ENCODE results near the gene PLEKHS1. TPM values are rescaled to one million over a fixed set of nuclear protein-coding genes. Genes with fewer than 3 reads are reported as not detected.

The PLEKHS1 gene
- total RNA-seq (2014; rRNA removed; shearing (Covaris generic)), result 1.0 and 1.1 TPM in 2 replicates

DNA sequence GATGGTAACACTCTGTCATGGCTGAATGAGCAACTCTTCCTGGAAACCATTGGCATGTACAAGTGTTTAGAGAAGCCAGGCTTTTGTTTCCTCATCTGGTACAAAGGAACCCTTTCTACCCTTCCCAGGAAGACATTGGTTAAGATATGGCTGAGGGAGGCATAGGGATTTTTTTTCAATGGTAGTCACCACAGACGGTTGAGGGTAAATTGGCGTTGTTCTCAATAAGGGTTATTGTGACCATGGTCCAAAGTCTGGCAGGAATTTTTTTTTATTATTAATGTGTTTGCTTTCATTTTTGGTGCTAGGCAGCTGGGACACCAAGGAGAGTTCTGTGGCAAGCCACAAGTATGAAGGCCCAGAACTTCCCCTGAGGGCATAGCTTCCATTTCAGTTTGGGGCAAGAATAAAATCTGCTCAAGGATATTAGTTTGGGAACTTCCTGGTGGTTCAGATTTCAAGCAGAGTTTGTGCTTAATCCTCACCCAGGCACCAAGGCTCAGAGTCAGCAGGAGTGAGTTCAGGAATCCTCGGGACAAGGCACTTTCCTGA, at the start of gene PLEKHS1:
TSS of gene PLEKHS1 (plus strand) at position 502 of the 552 bp plus-strand sequence. CDS start 3,596 bp downstream, outside the sequence.
- DNase-seq (ENCODE audit: low read depth), result peak; percentile 98

DNA sequence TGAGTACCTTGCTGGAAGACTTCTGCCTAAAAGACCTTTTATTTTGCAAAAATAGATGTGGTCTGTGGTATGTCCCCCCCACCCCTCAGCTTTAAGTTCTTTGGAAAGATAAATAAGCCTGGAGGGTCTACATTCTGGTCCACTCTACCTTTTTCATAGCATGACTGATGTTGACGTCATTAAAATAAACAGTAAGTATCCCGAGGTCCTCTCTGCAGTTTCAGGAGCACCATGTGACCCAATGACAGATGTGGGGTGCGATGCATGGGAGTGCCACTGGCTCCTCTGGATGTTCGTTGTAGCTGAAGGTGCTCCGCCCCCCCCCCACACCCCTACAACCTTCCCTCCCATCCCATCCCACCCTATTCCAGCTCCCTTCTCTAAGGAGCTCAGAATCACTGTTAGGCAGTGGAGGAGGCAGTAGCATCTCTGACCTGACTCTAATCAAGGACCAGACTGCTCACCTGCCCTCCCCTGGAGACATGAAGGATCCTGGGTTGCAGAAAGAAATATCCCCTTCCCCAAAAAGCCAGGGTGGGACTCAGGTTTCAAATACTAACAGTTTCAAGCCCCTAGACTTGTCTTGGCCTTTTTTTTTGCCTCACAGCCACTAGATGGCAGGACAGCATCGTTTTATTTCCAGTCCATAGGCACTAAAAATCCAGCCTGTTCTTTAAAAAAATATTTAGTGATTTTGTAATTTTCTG, 46.7 kb upstream of the PLEKHS1 start:
- peak; percentile 51 for DNase-seq (ENCODE audit: low read depth)

DNA sequence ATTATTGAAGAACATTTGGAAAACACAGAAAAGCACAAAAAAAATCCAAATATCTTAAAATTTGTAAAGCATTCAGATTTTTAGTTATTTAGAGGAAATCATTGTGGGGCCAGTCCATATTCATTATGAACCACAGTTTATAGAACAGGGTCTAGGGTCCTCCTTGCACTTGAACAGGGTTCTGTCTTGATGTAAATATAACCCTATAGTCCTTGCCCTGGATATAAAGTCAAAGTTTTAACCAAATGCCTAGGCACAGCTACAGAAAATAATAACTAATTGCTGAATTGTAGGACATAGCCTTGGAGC, 46.2 kb upstream of the PLEKHS1 start:
- DNase-seq (ENCODE audit: low read depth), result no peak

DNA sequence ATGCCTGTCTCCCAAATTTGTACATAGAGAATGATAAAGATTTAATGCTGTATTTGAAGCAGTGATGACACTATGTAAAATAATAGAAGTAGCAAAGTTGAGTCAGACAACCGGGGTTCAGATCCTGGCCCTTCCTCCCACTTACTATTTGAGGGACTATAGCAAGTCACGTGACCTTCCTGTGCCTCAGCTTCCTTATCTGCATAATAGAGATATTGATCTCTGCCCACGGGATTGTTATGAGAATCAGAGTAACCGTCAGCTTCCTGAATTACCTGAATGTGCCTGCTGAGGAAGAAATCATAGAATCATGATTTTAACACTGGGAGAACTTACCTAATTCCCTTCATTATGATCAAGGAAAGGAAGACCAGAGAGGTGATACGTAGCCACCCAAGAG, 44.9 kb upstream of the PLEKHS1 start:
- no peak for DNase-seq (ENCODE audit: low read depth)

DNA sequence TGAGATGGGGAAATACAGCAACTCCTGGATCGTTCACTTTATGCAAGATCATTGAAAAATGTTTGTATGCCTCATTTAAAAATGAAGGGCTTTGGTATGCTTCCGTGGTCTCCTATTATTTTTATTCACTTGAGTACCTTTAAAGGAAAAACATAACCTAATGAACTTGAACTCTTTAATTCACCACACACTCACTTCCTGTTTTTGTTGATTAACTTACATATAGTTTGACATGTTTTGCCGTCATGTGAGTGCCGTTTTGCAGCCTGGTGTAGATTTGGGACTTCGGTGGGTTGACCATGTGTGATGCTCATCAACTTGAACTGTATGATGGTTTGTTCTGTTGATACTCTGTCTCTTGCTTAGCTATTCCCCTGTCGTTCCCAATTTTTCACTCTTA, 42.8 kb upstream of the PLEKHS1 start:
- no peak for DNase-seq (ENCODE audit: low read depth)

DNA sequence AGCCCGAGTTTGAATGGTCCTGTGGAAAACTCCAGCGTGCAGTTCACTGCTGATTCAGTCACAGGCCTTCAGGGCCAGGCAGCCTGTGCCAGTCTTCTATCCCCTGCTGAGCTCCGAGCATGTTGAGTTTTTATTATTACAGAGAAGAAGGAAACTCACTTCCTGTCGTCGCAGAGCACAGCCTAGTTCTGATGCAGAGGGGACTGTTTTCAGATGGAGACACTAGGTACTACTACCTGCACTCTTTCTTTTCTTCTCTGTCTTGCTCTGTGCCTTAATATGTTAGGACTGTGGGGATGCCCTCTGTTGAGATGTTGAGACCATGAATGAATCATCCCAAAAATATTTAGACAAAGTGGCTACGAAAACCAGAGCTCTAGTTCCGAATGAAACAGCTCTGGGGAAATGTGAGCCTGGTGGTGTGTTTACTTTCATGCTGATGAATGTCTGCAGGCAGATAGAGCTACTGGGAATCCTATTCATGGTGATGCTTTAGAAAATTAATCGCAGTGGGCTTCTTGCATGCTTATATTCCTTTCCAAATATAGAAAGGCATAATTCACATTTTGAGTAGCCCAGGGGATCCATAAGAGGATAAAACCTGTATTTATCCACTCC, 42.2 kb upstream of the PLEKHS1 start:
- peak; percentile 89 for DNase-seq (ENCODE audit: low read depth)

DNA sequence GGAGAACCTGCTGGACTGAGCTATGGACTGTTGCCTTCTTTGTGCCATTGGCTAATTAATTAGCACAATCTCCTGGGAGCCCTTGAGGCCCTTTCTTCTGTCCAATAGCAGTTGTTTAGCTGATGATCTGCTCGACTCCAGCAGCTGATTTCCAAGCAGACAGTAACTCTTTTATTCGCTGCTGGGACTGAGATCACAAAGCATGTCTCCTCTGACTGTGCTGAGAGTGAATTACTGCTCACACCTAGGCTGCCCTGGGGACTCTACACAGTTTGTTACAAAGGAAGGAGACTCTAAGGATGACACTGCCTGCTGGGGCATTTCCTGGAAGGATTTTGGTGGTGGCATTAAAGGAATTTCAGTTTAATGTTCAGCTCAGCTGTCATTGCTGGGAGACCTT, 40.3 kb upstream of the PLEKHS1 start:
- DNase-seq (ENCODE audit: low read depth), result no peak

DNA sequence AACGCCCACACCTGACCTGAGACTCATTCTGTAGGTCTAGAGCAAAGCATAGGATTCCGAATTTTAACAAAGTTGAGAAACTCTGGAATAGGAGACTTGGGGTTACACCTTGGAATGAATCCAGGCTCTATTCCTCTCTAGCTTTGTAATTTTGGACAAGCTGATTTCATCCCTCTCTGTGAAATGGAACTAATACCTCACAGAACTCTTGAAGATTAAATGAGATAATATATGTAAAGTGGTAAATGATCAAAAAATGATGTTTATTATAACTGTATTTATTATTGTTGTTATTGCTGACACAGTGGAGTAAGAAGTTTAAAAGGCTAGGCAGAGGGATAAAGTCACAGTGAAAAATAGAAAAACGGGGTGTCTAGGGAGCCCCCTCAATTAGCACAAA, 39.5 kb upstream of the PLEKHS1 start:
- DNase-seq (ENCODE audit: low read depth), result no peak

DNA sequence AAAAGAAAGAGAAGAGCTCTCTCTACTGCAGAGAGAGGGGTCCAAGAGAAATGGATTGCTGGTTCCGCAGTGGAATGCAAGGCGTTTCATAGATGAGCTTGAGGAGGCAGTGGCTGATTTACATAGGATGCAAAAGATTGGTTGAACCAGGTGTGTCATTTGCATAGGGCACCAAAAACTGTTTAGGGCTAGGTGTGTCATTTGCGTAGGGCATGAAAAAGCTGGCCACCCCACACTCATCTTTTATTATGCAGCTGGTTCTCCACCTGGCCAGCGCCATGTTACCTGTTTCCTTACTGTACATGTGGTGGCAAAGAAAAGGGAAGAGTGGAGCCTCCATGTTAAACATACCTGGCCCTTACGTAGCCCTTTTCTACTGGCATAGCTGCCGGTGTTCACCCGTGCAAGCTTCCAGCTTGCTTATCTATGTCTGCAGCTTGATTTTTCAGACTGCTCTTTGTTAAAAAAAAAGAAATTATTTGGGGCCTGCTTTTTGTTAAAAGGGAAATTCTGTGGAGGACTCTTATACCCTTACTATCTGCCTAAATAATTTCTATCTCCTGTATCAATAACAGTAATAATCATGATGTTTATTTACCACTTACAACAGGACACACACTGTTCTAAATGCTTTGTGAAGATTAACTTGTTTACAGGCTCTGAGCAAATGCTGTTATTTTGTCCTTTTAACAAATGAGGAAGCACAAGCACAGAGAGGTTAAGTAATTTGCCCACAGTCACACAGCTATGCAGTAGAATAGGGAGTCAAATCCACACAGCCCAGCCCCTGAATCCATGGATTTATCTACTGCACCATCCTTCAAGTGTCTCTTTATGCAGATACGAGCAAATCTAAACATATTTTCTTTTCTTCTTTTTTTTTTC, 38.5 kb upstream of the PLEKHS1 start:
- DNase-seq (ENCODE audit: low read depth), result no peak

DNA sequence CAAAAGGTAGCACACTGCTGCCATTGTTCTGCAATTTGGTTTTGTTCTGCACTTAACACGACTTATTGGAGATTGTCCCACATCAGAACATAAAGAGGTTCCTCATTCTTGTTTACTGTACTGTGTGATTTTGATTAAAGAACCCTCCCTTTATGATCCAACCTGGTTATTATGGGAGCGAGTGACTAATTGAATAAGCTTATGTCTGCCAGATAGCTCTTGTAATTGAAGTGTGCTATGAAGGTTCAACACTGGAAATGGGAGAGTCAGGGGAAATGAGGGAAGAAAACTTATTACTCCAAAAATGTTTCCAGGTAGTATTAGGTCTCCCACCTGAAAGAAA, 37.9 kb upstream of the PLEKHS1 start:
- DNase-seq (ENCODE audit: low read depth), result no peak

DNA sequence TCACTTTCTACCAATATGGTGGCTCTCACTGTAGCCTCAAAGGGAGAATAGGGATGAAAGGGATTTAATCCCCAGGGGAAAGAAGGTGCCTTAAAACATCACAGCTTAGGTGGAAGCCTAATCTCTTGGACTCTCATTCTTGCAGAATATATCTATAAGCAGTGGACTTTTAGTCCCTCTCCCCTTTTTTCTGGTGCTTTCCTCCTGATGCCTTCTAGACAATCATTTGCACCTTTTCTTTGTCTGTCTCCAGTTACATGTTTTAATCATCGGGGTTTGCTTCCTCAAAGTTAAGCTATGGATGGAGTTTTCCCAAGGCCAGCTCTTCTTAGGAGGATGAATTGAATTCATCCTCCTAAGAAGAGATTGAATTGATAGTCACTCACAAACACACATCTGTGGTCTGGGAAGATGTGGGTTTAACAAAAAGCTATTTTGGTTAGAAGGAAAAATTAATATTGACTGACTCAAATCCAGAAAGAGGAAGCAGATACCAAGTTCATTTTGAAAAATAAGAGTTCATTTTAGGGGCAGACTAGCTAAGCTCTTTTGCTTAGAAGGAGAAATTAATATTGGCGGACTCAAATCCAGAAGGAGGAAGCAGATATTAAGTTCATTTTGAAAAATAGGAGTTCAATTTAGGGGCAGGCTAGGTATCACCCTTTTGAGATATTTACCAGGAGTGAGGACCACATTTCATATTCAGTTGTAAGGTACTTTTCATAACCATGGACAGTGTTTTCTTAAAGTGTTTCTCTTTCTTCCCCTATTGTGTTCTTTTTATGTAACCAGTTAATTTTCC, 35.2 kb upstream of the PLEKHS1 start:
- DNase-seq (ENCODE audit: low read depth), result no peak

DNA sequence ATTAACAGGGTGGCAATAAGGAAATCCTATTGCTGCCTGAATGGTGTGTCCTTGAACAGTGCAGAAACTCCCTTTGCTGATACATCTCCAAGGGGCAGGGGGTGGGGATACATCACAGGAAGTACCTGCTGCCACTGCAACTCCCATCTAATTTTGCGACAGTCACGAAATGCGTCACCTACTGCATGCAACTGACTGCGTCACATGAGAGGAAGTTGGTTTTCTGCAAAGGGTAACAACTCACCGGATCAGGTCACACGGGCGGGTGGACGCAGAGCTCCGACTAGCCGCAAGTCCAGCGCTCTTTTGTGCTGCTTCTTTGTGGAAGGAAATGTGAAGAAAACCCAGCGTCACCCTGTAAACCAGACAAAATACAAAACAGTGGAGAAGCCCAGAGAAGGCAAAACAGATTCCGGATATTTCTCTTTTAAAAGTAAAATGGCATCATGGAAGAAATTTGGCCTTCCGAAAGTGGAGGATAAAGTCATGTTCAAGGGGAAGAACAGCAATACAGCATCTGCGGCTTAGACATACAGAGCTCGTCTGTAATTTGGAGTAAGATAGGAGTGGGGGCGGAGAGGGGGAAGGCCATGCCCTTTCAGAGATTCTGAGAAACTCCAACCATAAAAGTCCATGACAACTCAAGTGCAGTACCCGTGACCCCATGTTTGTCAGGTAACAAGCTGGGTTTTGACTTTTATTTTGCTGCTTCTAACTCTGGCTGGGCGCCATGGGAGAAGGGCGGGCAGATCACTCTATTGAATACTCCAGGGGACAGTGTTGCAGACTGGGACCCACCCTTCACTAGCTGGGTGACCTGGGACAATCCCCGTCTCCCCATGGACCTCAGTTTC, 32.3 kb upstream of the PLEKHS1 start:
- no peak for DNase-seq (ENCODE audit: low read depth)

DNA sequence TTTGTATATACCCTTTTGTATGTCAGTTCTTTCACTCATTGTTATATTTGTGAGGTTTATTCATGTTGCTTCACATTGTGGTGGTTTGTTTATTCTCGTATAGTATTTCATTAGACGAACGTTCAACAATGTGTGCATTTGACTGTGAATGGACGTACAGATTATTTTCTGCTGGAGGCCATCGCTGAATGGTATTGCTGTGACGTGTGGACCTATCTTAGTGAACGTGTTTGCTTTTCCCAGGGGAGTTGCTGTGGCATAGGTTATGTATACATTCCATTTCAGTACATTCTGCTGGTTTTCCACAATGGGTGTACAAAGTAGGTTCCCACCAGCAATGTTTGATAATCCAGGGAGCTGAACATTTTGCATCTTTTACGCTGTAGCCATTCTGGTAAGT, 31.1 kb upstream of the PLEKHS1 start:
- DNase-seq (ENCODE audit: low read depth), result no peak

DNA sequence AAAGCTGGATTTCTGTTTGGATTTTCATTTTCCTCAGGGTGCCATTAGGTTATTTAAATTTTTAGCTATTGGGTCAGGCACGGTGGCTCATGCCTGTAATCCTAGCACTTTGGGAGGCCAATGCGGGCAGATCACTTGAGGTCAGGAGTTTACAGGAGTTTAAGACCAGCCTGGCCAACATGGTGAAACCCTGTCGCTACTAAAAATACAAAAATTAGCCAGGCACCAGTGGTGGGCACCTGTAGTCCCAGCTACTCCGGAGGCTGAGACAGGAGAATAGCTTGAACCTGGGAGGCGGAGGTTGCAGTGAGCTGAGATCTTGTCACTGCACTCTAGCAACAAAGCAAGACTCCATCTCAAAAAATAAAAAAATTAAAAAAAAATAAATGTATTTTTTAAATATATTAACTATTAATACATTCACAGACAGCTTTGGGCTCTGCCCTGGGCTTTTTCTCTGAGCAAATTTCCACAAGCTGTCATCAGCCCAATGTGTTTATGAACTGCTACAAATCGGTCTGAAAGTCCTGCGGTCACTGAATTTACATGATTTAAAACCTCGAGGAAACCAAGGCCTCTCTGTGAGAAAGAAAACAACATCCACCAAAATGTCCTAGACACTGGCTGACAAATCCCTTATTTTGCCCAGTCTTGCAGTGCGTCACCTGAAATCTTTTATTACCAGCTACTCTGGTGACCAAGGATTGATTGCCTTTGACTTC, 19.2 kb upstream of the PLEKHS1 start:
- no peak for DNase-seq (ENCODE audit: low read depth)

DNA sequence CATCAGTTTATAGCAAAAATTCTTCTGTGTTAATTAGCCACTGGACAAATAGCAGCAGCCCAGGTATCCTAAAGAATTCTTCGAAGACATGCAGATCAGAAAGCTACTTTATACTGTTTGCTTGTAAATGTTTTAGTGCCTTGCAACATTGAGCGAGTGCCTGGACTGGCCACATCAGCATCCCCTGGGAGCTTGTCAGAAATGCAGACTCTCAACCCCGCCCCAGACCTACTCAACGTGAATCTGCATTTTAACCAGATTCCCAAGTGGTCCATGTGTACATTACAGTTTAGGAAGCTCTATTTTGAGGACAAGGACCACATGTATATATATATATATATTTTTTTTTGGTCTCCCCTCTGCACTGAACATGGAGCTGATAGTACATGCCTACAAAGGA, 18.5 kb upstream of the PLEKHS1 start:
- DNase-seq (ENCODE audit: low read depth), result no peak

DNA sequence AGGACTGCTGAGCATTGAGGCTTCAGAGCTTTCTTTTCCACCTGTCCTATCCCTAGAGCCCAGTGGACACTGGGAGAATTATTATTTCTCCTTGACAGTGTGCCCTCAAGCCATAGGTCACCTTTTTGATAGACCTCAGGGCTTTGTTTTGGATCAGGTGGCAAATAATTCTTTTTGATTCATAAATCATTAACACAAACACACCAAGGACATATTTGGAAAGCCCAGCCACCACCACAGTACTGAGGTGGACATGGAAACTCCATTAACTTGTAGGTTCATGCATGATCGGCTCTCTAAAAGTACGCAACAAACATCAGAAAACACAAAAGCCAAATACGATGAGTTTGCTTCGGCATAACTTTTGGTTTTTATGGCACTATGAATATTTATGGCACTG, 17.8 kb upstream of the PLEKHS1 start:
- no peak for DNase-seq (ENCODE audit: low read depth)

DNA sequence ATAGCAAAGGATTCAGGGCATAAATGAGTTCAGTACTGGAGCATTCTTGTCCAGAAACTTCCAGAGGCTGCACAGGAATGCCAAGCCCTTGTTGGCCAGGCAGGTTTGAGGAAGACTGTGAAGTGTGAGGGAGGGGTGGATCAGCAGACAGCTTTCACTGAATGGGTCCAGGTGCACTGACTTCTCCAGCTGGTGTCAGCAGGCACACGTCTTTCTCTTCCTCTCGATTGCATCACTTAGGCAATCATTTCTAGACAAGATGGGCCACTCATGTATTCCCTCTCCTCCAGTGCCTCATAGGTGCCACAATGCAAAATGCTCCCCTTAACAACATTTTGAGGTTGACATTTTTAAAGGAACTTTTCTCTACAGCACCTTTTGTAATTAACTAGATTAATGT, 15.6 kb upstream of the PLEKHS1 start:
- DNase-seq (ENCODE audit: low read depth), result peak; percentile 35

DNA sequence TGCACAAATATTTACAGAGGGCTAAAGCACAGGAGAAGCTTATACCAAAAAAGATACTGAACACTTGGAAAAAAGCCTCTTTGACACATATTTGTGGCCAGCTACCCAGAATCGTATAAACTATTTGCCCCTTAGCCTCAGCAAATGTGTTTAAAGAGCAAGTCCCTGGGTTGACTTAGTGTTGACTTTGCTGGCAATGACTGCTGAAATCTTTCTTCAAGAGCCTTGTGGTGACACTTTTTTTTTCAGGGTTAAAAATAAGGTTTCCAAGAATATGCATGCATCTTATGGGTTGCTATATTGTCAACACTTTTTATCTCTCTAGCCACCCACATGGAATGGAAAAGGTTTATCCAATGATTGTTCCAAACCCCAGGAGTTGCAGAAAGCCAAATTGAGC, 14.9 kb upstream of the PLEKHS1 start:
- peak; percentile 47 for DNase-seq (ENCODE audit: low read depth)

DNA sequence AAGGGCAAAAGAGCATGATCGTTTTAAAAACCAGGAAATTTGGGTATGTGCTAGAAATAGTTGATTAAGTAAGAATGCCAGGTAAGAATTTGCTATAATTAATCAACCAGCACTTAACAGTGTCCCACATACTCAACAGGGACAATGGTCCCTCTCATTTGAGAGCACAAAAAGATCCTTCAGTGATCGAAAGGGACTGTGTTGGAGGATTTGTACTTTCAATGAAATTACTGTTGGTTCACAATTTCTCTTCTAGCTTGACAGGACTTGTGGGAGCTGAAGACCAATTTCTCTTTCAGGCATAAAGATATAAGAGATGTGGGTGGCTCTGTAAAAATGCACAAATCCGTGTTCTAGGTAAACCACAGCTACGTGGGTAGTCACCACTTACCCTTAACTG, 12.5 kb upstream of the PLEKHS1 start:
- DNase-seq (ENCODE audit: low read depth), result no peak

DNA sequence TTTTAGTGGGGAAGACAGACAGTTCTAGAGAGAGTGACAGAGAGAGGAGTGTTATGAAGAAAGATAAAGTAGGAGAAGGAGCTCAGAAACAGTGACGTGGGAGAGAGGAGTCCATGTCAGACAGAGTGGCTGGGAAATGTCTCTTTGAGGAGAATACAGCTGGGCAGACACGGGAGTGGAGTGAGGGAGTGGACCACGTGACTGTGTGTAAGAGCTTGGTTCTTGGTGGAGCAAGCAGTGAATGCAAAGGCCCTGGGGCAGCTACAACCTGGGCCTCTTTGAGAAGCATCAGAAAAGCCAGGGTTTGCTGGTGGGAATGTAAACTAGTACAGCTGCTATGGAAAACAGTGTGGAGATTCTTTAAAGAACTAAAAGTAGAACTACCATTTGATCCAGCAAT, 11.9 kb upstream of the PLEKHS1 start:
- no peak for DNase-seq (ENCODE audit: low read depth)

Data from M059J (cell line).